ENCODE measurements around the gene IRF2BPL.

IRF2BPL gene

GRCh38 chr14:77005559-77005958 is 22.9 kb downstream of the IRF2BPL start:
- no peak for TF ChIP-seq CTCF (IDR thresholded peaks at IDR 0.05; ENCODE audit: extremely low read depth, missing control alignments)

GRCh38 chr14:77004711-77005460 is 23.6 kb downstream of the IRF2BPL start:
- DNase-seq (ENCODE audit: low spot score) = no peak
- no peak for TF ChIP-seq CTCF (IDR thresholded peaks at IDR 0.05; ENCODE audit: extremely low read depth, missing control alignments)

More at GRCh38 chr14:77005559-77005958, 22.9 kb downstream of the IRF2BPL start:
- DNase-seq (ENCODE audit: low spot score) = no peak

GRCh38 chr14:77003960-77004710 is 24.4 kb downstream of the IRF2BPL start:
- no peak for DNase-seq (ENCODE audit: low spot score)
- TF ChIP-seq CTCF (IDR thresholded peaks at IDR 0.05; ENCODE audit: extremely low read depth, missing control alignments) = no peak

GRCh38 chr14:77002889-77003288 is 25.6 kb downstream of the IRF2BPL start:
- no peak for DNase-seq (ENCODE audit: low spot score)

GRCh38 chr14:77002335-77002734 is 26.2 kb downstream of the IRF2BPL start:
- no peak for DNase-seq (ENCODE audit: low spot score)
- no peak for TF ChIP-seq CTCF (IDR thresholded peaks at IDR 0.05; ENCODE audit: extremely low read depth, missing control alignments)

More at GRCh38 chr14:77002889-77003288, 25.6 kb downstream of the IRF2BPL start:
- no peak for TF ChIP-seq CTCF (IDR thresholded peaks at IDR 0.05; ENCODE audit: extremely low read depth, missing control alignments)

- DNase-seq (ENCODE audit: low spot score) = peak; percentile 45
Measured at GRCh38 chr14:77000340-77001270, 27.9 kb downstream of the IRF2BPL start.

More at GRCh38 chr14:77000340-77001270, 27.9 kb downstream of the IRF2BPL start:
- no peak for TF ChIP-seq CTCF (IDR thresholded peaks at IDR 0.05; ENCODE audit: extremely low read depth, missing control alignments)

Measured in GM20000 (cell line).